Activated CD4-positive, alpha-beta T cell treated with anti-CD3 and anti-CD28 coated beads, Interleukin-2, amount 10 ng/mL, durations not matched to agents 7 days and 5 days (primary cell): Measurements from ENCODE around the gene ARMC9. TPM values are rescaled to one million over a fixed set of nuclear protein-coding genes. Genes with fewer than 3 reads are reported as not detected.
"Not testable (repeated sequence)": the region's sequence is repeated elsewhere in the genome, so short reads cannot be mapped to it uniquely, and the experiment has no call there.

Experiments
- CTCF ChIA-PET: fragments of 350-600 bp; sonication (Branson Sonifier 250); formaldehyde crosslinking; loops from one replicate; lab custom pipeline; 2021; ENCODE audit warnings: antibody characterized with exemption; lab: Charles Lee
- POLR2A ChIA-PET: fragments of 350-600 bp; sonication (Branson Sonifier 250); formaldehyde crosslinking; loops from one replicate; lab custom pipeline; 2021; ENCODE audit warnings: antibody characterized with exemption; lab: Charles Lee
- DNase-seq: peaks from one replicate; pipeline ENCODE4 v3.0.0-alpha.2; 2020
- H3K27ac Mint-ChIP-seq: one replicate; pipeline ENCODE4 v1.8.0; 2021; ENCODE audit warnings: mild to moderate bottlenecking, moderate library complexity, mixed read lengths
- H3K27me3 Mint-ChIP-seq: one replicate; pipeline ENCODE4 v1.8.0; 2021; ENCODE audit warnings: mixed read lengths
- H3K36me3 Mint-ChIP-seq: one replicate; pipeline ENCODE4 v1.8.0; 2021; ENCODE audit warnings: low read depth, mixed read lengths
- H3K4me1 Mint-ChIP-seq: one replicate; pipeline ENCODE4 v1.8.0; 2021; ENCODE audit warnings: mixed read lengths
- H3K4me3 Mint-ChIP-seq: one replicate; pipeline ENCODE4 v1.8.0; 2021; ENCODE audit warnings: mild to moderate bottlenecking, moderate library complexity, mixed read lengths
- H3K9me3 Mint-ChIP-seq: one replicate; pipeline ENCODE4 v1.8.0; 2021; ENCODE audit warnings: mixed read lengths
- total RNA-seq, 2 experiments: library from RNA; stranded (reverse); gene quantifications; one replicate each; pipeline ENCODE4 v1.2.3, GENCODE V29; 2021

The ARMC9 gene
- total RNA-seq, 2 experiments from 2014 or later: 0.45 to 0.58 TPM

DNA sequence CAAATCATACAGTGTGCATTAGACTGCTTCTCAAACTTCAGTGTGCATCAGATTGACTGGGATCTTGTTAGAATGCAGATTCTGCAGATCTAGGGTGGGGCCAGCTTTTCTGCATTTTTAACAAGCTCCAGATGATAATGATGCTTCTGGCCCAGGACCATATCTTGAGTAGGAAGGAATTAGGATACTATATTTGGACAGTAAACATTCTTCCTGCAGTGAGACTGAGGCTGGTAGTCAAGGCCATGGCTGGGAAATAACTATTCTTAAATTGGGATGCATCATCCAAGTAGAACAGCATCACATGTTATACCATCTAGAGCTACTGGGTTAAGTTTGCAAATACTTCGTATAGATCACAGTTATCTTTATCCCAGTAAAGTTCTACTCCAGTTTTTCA is 28.4 kb upstream of the ARMC9 start:
- peaks cover 51% of the 10 kb centered on the region for H3K36me3 Mint-ChIP-seq
- no peak overlapping the region for H3K4me3 Mint-ChIP-seq
- CTCF ChIA-PET: interaction anchor here (1.0 kb wide), 1 partner anchor 228 kb away, joined by 3 read pairs; no protein-coding TSS in a partner anchor

DNA sequence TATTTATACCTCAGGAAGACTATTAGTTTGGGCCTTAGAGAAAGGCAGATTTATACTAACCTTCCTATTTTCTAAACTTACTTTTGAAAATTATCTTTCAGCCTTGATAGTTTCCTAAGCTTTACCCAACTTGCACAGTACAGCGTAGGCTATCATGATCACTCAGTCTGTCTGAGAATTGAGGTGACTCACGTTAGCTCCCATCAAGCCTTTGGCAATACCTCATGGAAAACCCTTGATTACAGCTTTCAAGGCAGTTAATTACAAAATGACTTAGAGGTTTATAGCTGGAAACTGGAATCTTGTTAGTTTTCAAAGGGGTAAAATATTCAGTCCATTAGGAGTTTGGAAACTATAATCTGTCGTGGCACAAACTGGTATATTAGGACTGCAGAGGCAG is 26.4 kb upstream of the ARMC9 start:
- no peaks in the 10 kb centered on the region for H3K9me3 Mint-ChIP-seq
- ChIA-PET CTCF (interaction anchor here (0.5 to 1.5 kb wide), 5 partner anchors 25 to 843 kb away, joined by 3 read pairs; no protein-coding TSS in a partner anchor), POLR2A (no interaction called here)
- H3K27ac Mint-ChIP-seq: no peak overlapping the region
- peaks cover 50% of the 10 kb centered on the region for H3K36me3 Mint-ChIP-seq
- no peak for DNase-seq
- H3K4me1 Mint-ChIP-seq: peaks cover 1% of the 10 kb centered on the region
- no peaks in the 10 kb centered on the region for H3K27me3 Mint-ChIP-seq
- H3K4me3 Mint-ChIP-seq: no peak overlapping the region

More for the DNA sequence above, 28.4 kb upstream of the ARMC9 start:
- Mint-ChIP-seq H3K4me1 (peaks cover 1% of the 10 kb centered on the region), H3K27me3 (no peaks in the 10 kb centered on the region), H3K27ac (no peak overlapping the region), H3K9me3 (no peaks in the 10 kb centered on the region)
- no peak for DNase-seq
- POLR2A ChIA-PET: no interaction called here

DNA sequence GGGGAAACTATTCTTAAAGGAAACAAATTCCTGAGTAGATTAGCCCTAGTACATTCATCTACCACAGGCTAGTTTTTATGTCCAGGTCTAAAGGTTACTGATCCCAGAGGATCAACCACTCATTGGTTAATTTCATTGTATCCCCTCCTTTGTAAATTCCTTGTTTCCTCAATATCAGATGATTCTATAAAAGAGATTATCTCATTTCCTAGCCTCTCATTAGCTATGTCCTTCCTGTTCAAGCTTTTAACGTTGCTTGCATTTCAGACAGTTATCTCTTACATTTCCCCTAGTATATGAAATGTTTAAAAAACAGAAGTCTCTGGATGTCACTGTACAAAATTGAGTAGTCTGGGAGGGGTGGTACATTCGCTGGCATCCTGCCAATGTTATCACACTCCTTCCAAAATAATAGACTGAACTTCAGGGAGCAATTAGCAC is 24.2 kb upstream of the ARMC9 start:
- CTCF ChIA-PET: interaction anchor here (0.8 to 1.5 kb wide), 3 partner anchors 12 to 425 kb away, joined by 3 to 6 read pairs (median 3); no protein-coding TSS in a partner anchor

DNA sequence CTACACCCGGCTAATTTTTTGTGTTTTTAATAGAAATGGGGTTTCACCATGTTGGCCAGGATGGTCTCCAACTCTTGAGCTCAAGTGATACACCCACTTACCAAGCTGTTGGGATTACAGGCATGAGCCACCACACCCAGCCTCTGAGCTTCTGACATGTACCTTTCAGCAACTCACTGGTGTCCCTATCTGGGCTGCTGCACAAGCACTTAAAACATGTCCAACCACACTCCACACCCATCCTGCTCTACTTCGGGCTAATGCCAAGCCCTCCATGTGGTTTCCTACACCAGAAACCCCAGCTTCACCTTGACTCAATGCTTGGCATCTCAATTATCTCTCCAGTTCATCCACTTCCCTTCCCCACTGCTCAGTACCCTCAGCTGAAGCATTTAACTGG is 22.4 kb upstream of the ARMC9 start:
- ChIA-PET CTCF (no interaction called here), POLR2A (no interaction called here)
- Mint-ChIP-seq H3K27ac (no peak overlapping the region), H3K9me3 (no peaks in the 10 kb centered on the region), H3K4me1 (peaks cover 8% of the 10 kb centered on the region), H3K27me3 (no peaks in the 10 kb centered on the region), H3K36me3 (peaks cover 26% of the 10 kb centered on the region), H3K4me3 (no peak overlapping the region)
- no peak for DNase-seq

More for the DNA sequence above, 24.2 kb upstream of the ARMC9 start:
- POLR2A ChIA-PET: no interaction called here
- no peaks in the 10 kb centered on the region for H3K4me1 Mint-ChIP-seq
- H3K4me3 Mint-ChIP-seq: no peak overlapping the region
- H3K9me3 Mint-ChIP-seq: no peaks in the 10 kb centered on the region
- no peak for DNase-seq
- H3K27me3 Mint-ChIP-seq: no peaks in the 10 kb centered on the region
- peaks cover 37% of the 10 kb centered on the region for H3K36me3 Mint-ChIP-seq
- H3K27ac Mint-ChIP-seq: no peak overlapping the region

DNA sequence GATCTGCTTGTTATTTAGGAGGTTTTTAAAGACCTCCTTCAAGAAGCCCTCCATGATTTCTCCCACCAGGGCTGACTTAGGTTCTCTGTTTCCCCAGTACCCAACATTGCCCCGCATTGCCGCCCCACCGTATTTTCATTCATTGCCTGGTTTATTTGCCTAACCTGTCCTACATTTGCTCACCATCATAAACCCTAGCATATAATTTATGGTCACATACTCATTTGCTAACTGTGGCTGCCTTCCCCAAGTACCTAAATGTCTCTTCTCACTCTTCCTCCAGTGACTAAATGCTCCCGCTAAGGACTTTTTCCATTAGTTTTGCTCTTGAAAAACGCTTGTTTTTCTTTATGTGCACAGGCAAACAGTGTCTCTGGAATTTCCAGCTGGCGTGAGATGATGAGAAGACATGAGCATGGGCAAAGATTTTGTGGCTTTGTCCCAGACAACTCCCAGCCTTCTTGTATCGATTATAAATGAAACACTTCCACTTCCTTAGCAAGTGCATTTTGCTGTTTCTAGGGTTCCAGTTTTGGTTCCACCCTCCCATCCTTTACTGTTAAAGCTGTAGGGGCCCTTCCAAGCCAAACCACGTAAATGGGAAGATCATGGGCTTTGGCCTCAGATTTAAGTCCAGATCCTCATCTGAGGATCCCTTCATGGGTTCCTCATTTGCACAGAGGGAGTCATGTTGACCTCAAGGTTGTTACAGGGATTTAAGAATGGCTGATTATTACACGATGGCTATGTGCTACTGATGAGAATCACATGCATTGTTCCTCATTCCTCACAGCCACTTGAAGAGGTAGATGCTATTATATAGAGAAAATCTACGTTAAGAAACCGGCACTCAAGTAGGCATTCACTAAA is 21.0 kb upstream of the ARMC9 start:
- no peaks in the 10 kb centered on the region for H3K27me3 Mint-ChIP-seq
- no peaks in the 10 kb centered on the region for H3K9me3 Mint-ChIP-seq
- H3K27ac Mint-ChIP-seq: no peak overlapping the region
- H3K4me1 Mint-ChIP-seq: peaks cover 8% of the 10 kb centered on the region
- peaks cover 19% of the 10 kb centered on the region for H3K36me3 Mint-ChIP-seq
- no peak for DNase-seq
- POLR2A ChIA-PET: no interaction called here
- no peak overlapping the region for H3K4me3 Mint-ChIP-seq
- CTCF ChIA-PET: no interaction called here

DNA sequence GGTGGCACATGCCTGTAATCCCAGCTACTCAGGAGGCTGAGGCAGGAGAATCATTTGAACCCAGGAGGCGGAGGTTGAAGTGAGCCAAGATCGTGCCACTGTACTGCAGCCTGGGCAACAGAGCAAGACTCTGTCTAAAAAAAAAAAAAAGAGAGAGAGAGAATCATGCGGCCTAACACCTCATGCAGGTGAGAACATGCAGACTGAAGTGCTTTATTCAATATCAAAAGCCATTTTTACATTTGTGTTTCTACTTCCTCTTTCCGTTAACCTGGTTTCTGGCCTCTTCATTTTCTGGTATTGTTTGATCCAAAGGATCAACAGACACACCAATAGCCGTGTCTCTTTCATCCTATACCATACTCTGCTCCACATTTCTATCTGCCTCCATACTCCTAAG is 19.6 kb upstream of the ARMC9 start:
- H3K9me3 Mint-ChIP-seq, H3K4me1 Mint-ChIP-seq, POLR2A ChIA-PET, H3K27ac Mint-ChIP-seq, CTCF ChIA-PET, H3K4me3 Mint-ChIP-seq, H3K27me3 Mint-ChIP-seq, DNase-seq: not testable (repeated sequence)
- peaks cover 14% of the 10 kb centered on the region for H3K36me3 Mint-ChIP-seq

DNA sequence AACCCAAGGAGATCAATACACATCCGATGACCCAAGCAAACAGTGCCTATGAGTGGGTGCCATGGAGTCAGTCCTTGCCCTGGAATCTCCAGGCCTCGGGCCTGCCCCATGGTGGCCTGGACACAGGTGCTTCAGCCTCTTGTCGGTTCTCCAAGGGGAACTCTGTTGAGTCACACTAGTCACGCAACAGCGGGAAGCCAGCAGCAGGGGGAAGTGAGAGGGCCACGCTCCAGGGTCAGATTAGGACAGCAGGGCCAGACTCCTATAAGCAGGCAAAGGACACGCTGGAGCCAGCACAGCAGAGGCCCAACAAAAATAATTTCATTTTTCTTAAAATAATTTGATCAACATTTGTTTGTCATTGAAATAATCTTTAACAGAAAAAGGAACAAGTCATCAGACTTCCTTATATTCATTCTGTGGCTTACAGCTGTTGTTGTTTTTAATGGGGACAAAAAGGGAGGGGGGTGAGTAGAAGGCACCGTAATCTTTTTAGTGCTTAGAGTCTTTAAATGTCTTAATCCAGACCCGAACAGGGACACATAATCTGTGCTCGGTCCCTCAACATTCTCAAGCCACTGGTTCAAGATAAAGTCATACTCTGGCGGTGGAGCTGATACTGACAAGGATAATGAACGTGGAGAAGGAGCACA is 16.4 kb upstream of the ARMC9 start:
- Mint-ChIP-seq H3K4me3 (no peak overlapping the region), H3K27ac (no peak overlapping the region), H3K36me3 (no peaks in the 10 kb centered on the region), H3K4me1 (peaks cover 8% of the 10 kb centered on the region), H3K27me3 (no peaks in the 10 kb centered on the region), H3K9me3 (no peaks in the 10 kb centered on the region)
- CTCF ChIA-PET: interaction anchor here (2.2 kb wide), 1 partner anchor 15 kb away, joined by 6 read pairs; no protein-coding TSS in a partner anchor
- DNase-seq: no peak
- POLR2A ChIA-PET: no interaction called here

DNA sequence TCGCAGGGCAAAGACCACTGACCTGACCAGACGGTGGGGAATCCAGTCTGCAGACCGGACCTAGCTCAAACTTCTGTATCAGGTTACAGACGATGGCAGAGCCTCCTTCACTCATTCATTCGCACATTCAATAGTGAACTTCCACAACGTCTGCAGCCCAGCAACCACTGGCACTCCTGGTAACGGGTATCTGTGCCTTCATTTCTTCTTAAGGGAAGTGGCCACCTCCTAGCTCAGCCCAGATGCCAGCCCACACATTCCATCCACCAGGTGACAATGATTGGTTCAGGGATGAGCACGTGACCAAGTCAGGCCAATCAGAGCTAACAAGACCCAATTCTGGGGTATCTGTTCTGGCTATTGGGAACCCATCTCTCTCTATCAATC is 15.9 kb upstream of the ARMC9 start:
- POLR2A ChIA-PET: no interaction called here

DNA sequence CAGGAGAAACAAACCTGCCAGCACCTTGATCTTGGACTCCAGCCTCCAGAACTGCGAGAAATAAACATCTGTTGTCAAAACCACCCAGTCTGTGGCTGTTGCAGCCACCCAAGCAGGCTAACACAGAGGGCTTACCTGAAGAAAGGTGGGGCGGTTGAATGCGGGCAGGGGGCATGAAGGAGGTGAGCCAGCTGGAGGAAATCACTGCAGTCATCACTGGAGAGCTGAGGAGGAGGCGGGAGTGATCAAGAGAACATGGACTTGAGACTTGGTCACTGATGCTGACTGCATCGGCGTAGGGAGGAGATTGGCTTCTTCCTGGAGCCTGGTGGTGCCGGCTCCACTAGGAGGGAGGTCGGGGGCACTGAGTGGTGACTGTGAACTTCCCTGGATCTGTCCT is 14.6 kb upstream of the ARMC9 start:
- CTCF ChIA-PET: interaction anchor here (0.5 to 2.2 kb wide), 2 partner anchors 14 to 175 kb away, joined by 3 to 6 read pairs; no protein-coding TSS in a partner anchor
- Mint-ChIP-seq H3K9me3 (no peaks in the 10 kb centered on the region), H3K4me1 (peaks cover 8% of the 10 kb centered on the region), H3K4me3 (no peak overlapping the region), H3K27ac (no peak overlapping the region), H3K27me3 (peaks cover 1% of the 10 kb centered on the region), H3K36me3 (no peaks in the 10 kb centered on the region)
- POLR2A ChIA-PET: no interaction called here
- no peak for DNase-seq

More for the DNA sequence above, 15.9 kb upstream of the ARMC9 start:
- Mint-ChIP-seq H3K27ac (no peak overlapping the region), H3K4me3 (no peak overlapping the region), H3K36me3 (no peaks in the 10 kb centered on the region), H3K4me1 (peaks cover 8% of the 10 kb centered on the region), H3K9me3 (no peaks in the 10 kb centered on the region), H3K27me3 (no peaks in the 10 kb centered on the region)
- CTCF ChIA-PET: interaction anchor here (2.2 kb wide), 1 partner anchor 15 kb away, joined by 6 read pairs; no protein-coding TSS in a partner anchor
- no peak for DNase-seq

DNA sequence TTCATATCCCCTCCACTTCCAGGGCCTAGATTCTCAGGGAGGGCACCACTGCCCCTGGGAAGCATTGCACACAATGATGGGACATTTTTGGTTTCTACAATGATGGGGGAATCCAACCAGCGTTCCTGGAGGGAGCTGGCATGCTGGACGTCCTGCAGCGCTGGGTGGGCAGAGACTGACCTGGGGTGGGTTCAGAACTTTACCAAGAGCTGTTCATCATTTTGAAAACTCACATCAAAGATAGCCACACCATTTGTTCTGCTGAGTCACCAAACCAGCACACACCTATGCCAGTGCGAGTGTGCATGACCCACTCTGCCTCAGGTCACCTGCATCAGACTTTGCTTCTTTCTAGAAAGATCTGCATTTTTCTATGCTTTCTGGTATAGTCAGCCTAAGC is 14.1 kb upstream of the ARMC9 start:
- peaks cover 8% of the 10 kb centered on the region for H3K4me1 Mint-ChIP-seq
- H3K4me3 Mint-ChIP-seq: no peak overlapping the region
- DNase-seq: no peak
- H3K9me3 Mint-ChIP-seq: no peaks in the 10 kb centered on the region
- H3K27ac Mint-ChIP-seq: no peak overlapping the region
- peaks cover 1% of the 10 kb centered on the region for H3K27me3 Mint-ChIP-seq
- ChIA-PET CTCF (interaction anchor here (0.5 to 2.2 kb wide), 2 partner anchors 13 to 174 kb away, joined by 3 to 6 read pairs; no protein-coding TSS in a partner anchor), POLR2A (no interaction called here)
- H3K36me3 Mint-ChIP-seq: no peaks in the 10 kb centered on the region

DNA sequence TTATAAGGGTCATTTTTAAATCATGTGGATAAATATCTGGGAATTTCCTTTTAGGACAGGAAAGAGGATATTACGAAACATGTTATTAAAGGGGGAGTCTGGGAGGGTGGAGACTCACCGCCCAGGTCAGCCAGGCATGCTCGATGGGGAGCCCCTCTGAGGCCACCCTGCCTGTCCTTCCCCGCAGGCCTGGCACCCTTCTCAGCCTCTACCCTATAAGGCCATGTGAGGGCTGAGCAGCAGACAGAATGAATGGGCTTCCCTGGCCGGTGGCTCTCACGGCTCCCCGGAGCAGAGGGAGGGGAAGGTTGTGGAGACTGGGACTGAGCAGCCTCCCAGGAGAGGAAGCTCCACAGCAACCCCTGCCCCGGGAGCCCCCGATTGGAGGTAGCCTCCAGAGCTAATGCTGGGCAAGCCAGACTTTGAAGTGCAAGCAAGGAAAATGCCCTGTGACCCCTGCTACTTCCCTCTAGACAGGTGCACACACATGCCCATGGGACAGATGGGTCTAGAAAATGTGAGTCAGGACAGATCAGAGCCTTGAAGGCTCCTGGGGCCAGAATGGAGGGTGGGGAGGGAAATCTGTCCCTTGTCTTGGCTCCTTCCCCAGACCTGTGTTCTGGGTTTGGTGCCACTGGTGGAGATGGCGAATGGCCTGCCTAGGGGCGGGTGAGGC is 13.2 kb upstream of the ARMC9 start:
- H3K4me3 Mint-ChIP-seq: no peak overlapping the region

DNA sequence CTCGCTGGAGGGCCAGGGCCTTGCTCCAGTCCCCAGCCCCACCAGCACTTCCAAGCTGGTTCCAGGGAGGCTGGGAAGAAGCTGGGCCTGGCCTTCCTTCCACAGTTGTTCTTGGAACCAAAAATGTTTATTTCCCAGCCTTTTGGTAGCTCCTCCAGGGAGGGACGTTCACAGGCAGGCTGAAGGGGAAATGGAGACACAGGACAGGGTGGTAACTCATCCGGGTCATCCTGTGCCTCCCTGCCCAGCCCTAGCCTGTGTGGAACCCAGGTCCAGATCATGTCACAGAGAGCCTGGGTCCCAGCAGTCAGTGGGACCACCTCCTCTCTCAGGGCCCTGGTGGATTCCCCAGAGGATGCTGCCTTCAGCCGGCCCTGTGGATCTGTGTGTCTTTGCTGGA is 12.5 kb upstream of the ARMC9 start:
- H3K4me3 Mint-ChIP-seq: no peak overlapping the region
- ChIA-PET POLR2A (no interaction called here), CTCF (interaction anchor here (0.6 kb wide), 1 partner anchor 82 kb away, joined by 3 read pairs; no protein-coding TSS in a partner anchor)
- DNase-seq: no peak
- H3K27me3 Mint-ChIP-seq: peaks cover 8% of the 10 kb centered on the region
- H3K4me1 Mint-ChIP-seq: no peaks in the 10 kb centered on the region
- H3K27ac Mint-ChIP-seq: no peak overlapping the region
- H3K9me3 Mint-ChIP-seq: no peaks in the 10 kb centered on the region
- H3K36me3 Mint-ChIP-seq: no peaks in the 10 kb centered on the region

More for the DNA sequence above, 13.2 kb upstream of the ARMC9 start:
- Mint-ChIP-seq H3K9me3 (no peaks in the 10 kb centered on the region), H3K27me3 (peaks cover 6% of the 10 kb centered on the region), H3K27ac (no peak overlapping the region), H3K4me1 (peaks cover 1% of the 10 kb centered on the region), H3K36me3 (no peaks in the 10 kb centered on the region)
- no peak for DNase-seq
- ChIA-PET CTCF (no interaction called here), POLR2A (no interaction called here)
